SK-N-SH (cell line): ENCODE measurements around the gene DUXB. TPM values are rescaled to one million over a fixed set of nuclear protein-coding genes. Genes with fewer than 3 reads are reported as not detected.

Experiments
- polyA plus RNA-seq, 3 experiments: library from polyadenylated mRNA; depleted of rRNA; stranded (reverse); fragments of >200 nt; gene quantifications; 2 replicates each; pipeline ENCODE4 v1.2.3, GENCODE V29; 2012
- small RNA-seq, 7 experiments: library from RNA; depleted of rRNA; stranded (forward); fragments of <200 nt; gene quantifications; one replicate each; pipeline ENCODE3, GENCODE V24; 2012

The DUXB gene
- polyA plus RNA-seq, 1 of the 3 experiments (the other 2 are of a cell fraction), result not detected

Small RNA genes within 50 kb of the gene (small RNA-seq; reads per million reads assigned to genes)
- gene RN7SL520P, result 0 reads per million in 7 experiments

Other genes starting within 250 kb of the DUXB start
- gene TMEM170A, start 236.8 kb downstream of the DUXB start, polyA plus RNA-seq (2012; rRNA removed), result 9.2 and 11.0 TPM in 2 replicates
- 0.26 and 0.30 TPM in 2 replicates for gene CHST6, start 206.0 kb downstream of the DUXB start, polyA plus RNA-seq (2012; rRNA removed)
- gene CHST5, start 165.4 kb downstream of the DUXB start, polyA plus RNA-seq (2012; rRNA removed), result 0.18 and 0.49 TPM in 2 replicates
- 18.1 and 30.9 TPM in 2 replicates for gene TMEM231, start 145.2 kb downstream of the DUXB start, polyA plus RNA-seq (2012; rRNA removed)
- gene GABARAPL2, start 135.1 kb downstream of the DUXB start, polyA plus RNA-seq (2012; rRNA removed), result 135 and 143 TPM in 2 replicates
- gene ADAT1, start 78.2 kb downstream of the DUXB start, polyA plus RNA-seq (2012; rRNA removed), result 51.1 and 67.7 TPM in 2 replicates
- gene KARS1, start 53.8 kb downstream of the DUXB start, polyA plus RNA-seq (2012; rRNA removed), result 134 and 148 TPM in 2 replicates
- gene TERF2IP, start 53.7 kb downstream of the DUXB start, polyA plus RNA-seq (2012; rRNA removed), result 31.6 and 32.0 TPM in 2 replicates
- not detected in 2 replicates for gene CPHXL2, start 24.5 kb downstream of the DUXB start, polyA plus RNA-seq (2012; rRNA removed)
- gene CPHXL, start 25.0 kb upstream of the DUXB start, polyA plus RNA-seq (2012; rRNA removed), result not detected in 2 replicates